Measurements from ENCODE around the gene CPSF4L. TPM values are rescaled to one million over a fixed set of nuclear protein-coding genes. Genes with fewer than 3 reads are reported as not detected.

Gene CPSF4L
- total RNA-seq, 1 experiment from 2014 or later, result not detected

GRCh38 chr17:73279704-73280103, 18.0 kb upstream of the CPSF4L start:
- BruUV-seq (replicated peaks), result no TSS peak
- Histone ChIP-seq H3K4me3 (ENCODE audit: low read depth in 2 of 2, low read length in 2 of 2) (no peak overlapping the region), H3K9me3 (ENCODE audit: control insufficient read depth, insufficient read depth, low read depth, low read length) (no peaks in the 10 kb centered on the region), H3K36me3 (ENCODE audit: control insufficient read depth, insufficient read depth, low read length) (no peaks in the 10 kb centered on the region), H3K27ac (ENCODE audit: low read length) (no peak overlapping the region), H3K27me3 (ENCODE audit: control insufficient read depth, insufficient read depth, low read length) (no peaks in the 10 kb centered on the region), H3K4me1 (ENCODE audit: control insufficient read depth, insufficient read depth, low read length) (peaks cover 7% of the 10 kb centered on the region; the same call in 1 of the 2 replicates)
- intact Hi-C loops (cut with micrococcal nuclease; ENCODE audit: unreplicated experiment) (no loop called here), in situ Hi-C loops (cut with HindIII; ENCODE audit: low pct_unique_long_range_greater_than_20kb, low sequenced_read_pairs) (loop anchor here (10.0 kb wide), 1 partner anchor 305 kb away; no protein-coding TSS in a partner anchor)
- POLR2A ChIA-PET, result no interaction called here
- TF ChIP-seq CTCF (IDR thresholded peaks at IDR 0.05) (no peak), TCF7L2 (IDR thresholded peaks at IDR 0.05; ENCODE audit: low read depth, low read length) (no peak), SIN3A (IDR thresholded peaks at IDR 0.05; ENCODE audit: borderline replicate concordance, insufficient read depth, low read depth, low read length) (no peak), POLR2AphosphoS5 (IDR thresholded peaks at IDR 0.05; ENCODE audit: low read depth, low read length) (no peak), REST (IDR thresholded peaks at IDR 0.05; ENCODE audit: insufficient read depth in 1 of 2, low read depth in 2 of 2, low read length in 1 of 2) (no peak)
- CTCF ChIA-PET, result no interaction called here
- DNase-seq (ENCODE audit: low read depth, low spot score) (no peak), ATAC-seq (peak; percentile 31; the same call in 1 of the 2 replicates)

- BruUV-seq (replicated peaks), result no TSS peak
- H3K4me3 ChIP-seq (ENCODE audit: low read depth in 2 of 2, low read length in 2 of 2), result no peak overlapping the region
- POLR2A ChIA-PET, result interaction anchor here (0.6 kb wide), 1 partner anchor 51 kb away, joined by 3 read pairs; no protein-coding TSS in a partner anchor
- intact Hi-C loops (cut with micrococcal nuclease; ENCODE audit: unreplicated experiment), result no loop called here
- TF ChIP-seq REST (IDR thresholded peaks at IDR 0.05; ENCODE audit: insufficient read depth in 1 of 2, low read depth in 2 of 2, low read length in 1 of 2), result no peak
- TF ChIP-seq CTCF (IDR thresholded peaks at IDR 0.05), result no peak
- TF ChIP-seq TCF7L2 (IDR thresholded peaks at IDR 0.05; ENCODE audit: low read depth, low read length), result no peak
- in situ Hi-C loops (cut with HindIII; ENCODE audit: low pct_unique_long_range_greater_than_20kb, low sequenced_read_pairs), result no loop called here
- peaks cover 7% of the 10 kb centered on the region; the same call in 1 of the 2 replicates for H3K4me1 ChIP-seq (ENCODE audit: control insufficient read depth, insufficient read depth, low read length)
- H3K27me3 ChIP-seq (ENCODE audit: control insufficient read depth, insufficient read depth, low read length), result no peaks in the 10 kb centered on the region
- H3K36me3 ChIP-seq (ENCODE audit: control insufficient read depth, insufficient read depth, low read length), result no peaks in the 10 kb centered on the region
- CTCF ChIA-PET, result no interaction called here
- 0 out of 2 replicates have a peak, but pooled peaks have one; percentile 40 for ATAC-seq
- no peaks in the 10 kb centered on the region for H3K9me3 ChIP-seq (ENCODE audit: control insufficient read depth, insufficient read depth, low read depth, low read length)
- H3K27ac ChIP-seq (ENCODE audit: low read length), result 0 out of 2 replicates have a peak overlapping the region, but pooled peaks have one; percentile 17
- no peak for DNase-seq (ENCODE audit: low read depth, low spot score)
Observed at GRCh38 chr17:73278465-73279453, 17.1 kb upstream of the CPSF4L start.

Data from Panc1 (cell line).